Germinal center (tissue), 1 donor: ENCODE data around the gene CFAP46.
"Not testable (repeated sequence)": the region's sequence is repeated elsewhere in the genome, so short reads cannot be mapped to it uniquely, and the experiment has no call there.

ENCODE experiments used
- DNase-seq: peaks from one replicate; pipeline ENCODE4 v3.0.0; 2012; ENCODE audit warnings: mixed read lengths, low spot score

The CFAP46 gene

DNA sequence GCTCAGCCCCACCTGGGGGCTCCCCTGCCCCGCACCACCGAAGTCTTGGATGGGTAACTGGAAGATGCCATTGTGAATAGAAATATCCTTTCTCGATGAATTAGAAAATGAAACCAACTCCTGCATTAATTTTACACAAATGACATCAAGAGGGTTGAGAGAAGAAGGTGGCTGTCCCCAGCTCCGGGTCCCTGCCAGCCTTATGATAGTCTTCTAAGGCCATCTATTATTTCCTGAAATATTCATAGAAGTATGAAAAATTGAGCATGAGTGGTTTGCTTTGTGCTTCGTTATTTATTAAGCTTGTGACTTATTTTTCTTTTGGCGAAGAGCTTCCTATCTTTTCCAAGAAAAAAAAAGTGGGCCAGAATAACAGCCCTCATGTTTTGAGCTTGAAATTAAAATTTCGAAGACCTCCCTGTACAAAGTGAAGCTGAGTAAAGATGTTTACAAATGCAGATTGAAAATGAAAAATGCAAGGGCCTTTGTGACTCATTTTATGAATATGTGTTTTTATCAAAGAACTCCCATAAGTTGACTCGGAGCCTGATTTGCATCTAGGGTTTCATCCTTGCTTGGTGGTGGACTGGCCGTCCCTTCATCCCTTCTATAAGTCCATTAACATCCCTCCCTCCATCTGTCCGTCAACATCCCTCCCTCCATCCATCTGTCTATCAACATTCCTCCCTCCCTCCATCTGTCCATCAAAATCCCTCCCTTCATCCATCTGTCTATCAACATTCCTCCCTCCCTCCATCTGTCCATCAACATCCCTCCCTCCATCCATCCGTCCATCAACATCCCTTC is 20.5 kb upstream of the CFAP46 start:
- DNase-seq = no peak

DNA sequence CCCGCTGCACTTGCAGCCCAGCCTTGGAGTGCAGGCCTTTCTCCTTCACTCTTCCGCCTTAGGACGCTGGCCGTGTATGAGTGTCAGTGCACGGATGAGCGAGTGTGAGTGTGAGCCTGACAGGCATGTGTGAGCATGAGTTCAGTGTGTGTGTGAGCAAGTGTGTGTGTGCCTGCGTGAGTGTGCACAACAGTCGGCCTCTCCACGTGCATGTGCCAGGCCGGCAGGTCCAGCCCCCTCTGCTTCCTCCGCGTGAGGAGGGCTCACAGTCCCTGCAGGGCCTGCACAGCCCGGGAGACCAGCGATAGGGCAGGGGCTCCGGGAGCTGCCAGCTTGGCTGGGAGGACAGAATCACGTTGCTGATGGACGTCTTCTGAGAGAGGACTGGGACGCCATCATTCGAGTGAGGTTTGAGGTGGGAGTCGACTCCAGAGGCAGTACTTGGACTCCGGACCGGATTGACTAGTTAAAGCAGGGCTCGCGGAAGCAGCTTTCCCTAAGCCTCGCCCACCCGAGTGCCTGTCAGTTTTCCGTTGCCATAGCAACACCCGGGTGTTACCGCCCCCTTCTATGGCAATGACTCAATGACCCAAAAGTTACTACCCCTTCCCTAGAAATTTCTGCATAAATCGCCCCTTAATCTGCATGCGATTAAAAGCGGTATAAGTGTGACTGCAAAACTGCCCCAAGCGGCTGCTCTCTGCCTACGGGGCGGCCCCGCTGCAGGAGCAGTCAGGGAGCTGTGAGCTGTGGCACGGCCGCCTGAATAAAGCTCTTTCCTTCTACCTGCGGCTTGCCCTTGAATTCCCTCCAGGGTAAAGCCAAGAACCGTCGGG is 19.6 kb upstream of the CFAP46 start:
- DNase-seq = peak; percentile 49

DNA sequence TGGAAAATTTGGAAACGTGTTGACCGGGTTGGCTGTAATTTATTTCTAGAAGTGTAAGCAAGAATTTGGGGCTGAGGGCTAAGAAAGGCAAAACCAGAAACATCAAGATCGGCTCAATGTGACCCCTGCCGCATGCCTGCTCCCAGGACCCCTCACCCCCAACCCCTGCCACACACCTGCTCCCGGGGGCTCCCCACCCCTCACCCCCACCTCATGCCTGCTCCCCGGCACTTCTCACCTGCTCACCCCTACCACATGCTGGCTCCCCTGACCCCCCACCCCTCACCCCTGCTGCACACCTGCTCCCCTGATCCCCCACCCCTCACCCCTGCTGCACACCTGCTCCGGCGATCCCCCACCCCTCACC is 19.0 kb upstream of the CFAP46 start:
- no peak for DNase-seq

DNA sequence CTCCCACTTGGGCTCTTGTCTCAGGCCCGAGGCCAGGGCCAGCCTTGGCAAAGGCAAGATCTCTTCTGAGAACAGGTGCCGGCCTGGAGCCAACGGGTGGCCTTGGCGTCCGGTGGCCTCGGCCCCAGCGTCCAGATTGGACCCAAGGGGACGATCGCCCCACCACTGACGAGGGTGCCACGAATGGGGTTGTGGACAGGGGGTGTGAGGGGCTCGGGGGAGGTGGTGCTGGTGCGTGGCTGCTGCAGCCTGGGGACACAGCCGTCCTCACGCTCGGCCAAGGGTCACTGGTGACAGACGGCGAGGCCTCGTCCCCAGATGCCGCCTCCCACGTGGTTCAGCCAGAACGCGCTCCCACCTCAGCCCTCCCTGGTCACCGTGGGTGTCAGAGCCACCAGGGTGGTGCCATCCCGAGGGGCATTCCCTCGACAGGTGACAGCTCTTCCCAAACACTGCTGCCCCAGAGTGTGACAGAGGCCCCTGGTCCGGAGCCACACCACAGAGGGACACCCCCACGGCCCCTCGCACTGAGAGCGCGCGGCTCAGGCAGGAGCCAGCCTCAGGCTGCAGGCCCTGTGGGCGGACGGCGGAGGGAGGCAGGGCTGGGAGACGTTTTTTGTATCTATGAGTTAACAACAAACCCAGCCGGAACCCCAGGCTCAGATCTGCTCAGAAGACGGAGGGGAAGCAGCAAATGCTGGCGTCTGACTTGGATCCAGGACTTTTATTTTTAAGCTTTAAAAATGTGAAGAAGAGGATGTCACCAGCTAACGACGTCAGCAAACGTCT is 18.5 kb upstream of the CFAP46 start:
- DNase-seq = no peak

DNA sequence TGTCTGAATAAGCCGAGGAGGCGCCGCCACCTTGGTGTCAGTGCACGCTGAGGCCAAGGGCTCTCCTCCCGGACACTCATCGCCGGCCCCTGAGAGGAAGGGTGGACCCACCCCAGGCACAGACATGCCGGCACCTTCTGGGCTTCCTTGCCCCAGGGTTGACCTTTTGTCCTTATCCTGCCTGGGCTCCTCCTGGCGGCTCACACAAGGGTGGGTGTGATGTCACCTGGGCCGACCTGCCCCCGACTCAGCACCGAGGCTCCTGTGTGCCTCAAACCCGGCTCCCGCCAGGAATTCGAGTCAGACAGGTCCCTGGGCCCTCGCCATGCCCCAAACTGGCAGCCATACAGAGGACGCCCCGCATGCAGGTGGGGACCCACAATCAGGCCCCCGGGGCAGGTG is 17.7 kb upstream of the CFAP46 start:
- DNase-seq = no peak

DNA sequence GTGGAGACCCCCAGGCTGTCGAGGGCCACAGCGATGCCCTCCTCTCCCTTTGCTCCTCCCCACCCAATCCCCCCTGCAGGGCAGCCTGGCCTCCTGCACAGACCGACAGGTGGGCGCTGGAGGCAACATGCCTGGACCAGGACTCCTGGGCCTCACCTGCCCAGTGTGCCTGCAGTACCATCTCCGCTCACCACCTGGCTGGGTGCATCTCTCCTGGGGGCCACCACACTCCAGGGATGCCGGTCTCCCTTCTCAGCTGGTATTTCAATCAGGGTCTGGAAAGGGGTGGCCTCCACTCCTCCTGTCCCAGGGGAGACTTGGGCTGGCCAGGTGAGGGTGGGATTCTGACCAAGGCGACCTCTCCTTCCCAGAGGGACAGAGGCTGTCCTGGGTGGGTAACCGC is 17.2 kb upstream of the CFAP46 start:
- no peak for DNase-seq

DNA sequence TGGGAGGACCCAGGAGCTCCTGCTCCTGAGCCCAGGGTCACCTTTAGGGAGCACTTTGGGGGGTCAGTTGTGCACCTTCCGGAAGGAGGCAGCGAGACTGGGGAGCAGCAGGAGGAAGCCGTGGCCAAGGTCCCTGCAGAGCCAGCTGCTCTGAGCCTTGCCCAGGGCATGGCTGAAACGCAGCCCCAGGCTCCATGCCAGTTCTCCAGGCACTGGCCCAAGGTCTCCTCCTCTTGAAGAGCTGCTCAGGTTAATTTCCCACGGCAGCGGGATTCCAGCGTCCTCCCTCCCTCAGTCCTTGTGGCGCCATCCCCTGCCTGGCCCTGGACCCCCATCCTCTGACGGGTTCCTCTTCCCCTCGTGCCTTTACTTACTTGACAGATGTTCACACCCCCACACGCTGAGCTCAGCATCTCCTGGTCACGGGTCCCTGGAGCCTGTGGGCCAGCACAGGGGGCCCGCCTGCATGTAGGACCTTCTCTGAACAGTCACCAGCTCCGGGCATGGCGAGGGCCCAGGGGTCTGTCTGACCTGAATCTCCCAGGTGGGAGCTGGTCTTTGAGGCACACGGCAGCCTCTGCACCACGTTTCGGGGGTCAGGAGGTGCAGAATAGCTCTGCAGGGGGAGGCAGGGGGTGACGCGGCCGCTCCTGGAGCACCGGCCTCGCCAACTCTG is 16.7 kb upstream of the CFAP46 start:
- DNase-seq = no peak

DNA sequence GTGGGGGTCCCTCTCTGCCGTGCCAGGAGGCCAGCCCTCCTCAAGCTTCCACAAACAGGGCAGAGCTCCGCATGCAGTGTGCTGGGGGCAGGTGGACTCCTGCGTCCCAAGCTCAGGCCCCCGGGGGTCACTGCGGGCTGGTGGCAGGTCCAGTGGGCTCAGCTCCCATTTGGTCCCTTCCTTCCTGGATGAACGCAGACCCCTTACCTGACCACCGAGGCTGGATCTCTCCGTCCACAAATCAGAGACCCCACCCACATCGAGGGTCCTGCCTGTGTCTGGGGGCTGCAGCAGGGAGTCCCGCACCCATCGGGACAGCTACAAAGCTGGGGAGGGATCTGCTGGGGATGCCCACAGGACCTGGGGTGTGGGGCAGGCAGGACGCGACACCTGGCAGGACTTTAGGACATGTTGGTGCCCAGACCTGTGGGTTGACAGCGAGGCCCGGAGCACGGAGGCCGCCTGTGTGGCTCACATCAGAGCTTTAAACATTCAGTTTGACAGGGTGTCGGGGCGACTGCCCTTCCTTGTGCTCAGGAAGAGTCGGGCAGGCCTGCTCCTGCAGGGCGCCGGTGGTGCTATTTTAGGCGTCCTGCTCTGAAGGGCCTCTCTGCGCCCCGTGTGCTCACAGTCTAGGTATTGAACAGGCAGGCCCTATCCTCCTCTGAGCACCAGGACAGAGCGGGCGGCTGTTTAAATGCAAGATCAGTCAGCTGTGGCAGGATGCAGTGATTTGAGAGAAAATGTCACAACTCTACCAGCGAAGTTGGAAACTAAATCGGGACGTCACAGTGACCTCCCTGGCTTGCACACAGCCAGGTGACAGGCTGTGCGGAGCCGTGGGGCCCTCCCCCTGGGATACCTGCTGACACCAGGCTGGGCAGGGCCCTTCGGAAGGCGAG is 15.9 kb upstream of the CFAP46 start:
- no peak for DNase-seq

DNA sequence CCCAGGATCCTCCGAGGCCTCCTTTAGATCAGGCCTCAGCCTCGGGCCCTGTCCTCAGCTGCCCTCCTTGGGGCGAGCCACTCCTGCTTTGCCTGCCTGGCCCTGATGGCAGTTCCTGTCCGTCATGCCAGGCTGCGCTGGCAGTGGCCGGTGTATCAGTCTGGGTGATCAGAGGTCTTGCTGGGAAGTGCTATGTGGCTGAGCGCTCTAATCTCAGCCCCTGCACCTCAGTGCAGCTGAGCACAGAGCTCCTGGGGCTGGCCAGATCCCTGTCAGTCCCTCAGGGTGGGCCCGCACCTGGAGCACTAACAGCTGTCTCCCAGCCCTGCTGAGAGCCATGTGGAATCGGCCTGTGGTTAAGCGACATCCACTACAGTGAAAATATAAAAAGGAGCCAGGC is 14.8 kb upstream of the CFAP46 start:
- no peak for DNase-seq

DNA sequence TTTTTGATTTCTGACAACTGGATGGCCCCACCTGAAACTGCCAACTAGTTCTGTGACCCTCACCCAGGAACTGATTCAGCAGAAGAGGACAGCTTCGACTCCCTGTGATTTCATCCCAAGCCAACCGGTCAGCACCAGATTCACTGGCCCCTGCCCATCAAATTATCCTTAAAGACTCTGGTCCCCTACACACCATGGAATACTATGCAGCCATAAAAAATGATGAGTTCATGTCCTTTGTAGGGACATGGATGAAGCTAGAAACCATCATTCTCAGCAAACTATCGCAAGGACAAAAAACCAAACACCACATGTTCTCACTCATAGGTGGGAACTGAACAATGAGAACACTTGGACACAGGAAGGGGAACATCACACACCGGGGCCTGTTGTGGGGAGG is 13.9 kb upstream of the CFAP46 start:
- DNase-seq = not testable (repeated sequence)

DNA sequence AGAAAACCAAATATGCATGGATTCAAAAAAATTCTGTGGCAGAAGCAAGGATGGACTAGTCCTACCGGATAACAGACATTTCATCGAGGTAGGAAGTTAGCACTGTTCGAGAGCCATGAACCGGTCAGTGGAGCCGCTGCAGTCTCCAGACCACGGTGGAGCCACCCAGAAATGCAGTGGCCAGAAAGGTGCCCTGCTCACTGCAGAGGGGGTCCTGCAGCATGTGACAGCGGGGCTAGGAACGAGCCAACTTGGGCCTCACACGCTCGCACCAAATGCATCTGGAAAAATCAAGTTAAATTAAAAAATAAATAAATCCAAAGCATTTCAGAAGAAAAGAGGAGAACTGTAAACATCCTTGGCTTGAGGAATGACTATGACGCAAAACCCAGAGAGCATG is 13.1 kb upstream of the CFAP46 start:
- DNase-seq = no peak

DNA sequence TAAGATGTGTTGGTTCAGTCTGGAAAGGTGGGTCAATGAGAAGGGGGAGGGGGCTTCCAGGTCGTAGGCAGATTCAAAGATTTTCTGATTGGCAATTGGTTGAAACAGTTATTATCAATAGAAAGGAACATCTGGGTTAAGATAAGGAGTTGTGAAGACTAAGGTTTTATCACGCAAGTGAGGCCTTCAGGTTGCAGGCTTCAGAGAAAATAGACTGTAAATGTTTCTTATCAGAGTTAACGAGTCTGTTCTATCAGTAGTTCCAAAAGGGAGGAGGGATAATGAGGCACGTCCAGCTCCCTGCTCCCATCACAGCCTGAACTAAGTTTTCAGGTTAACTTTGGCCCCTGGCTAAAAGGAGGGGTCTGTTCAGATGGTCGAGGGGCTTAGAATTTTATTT is 11.1 kb upstream of the CFAP46 start:
- DNase-seq = no peak

DNA sequence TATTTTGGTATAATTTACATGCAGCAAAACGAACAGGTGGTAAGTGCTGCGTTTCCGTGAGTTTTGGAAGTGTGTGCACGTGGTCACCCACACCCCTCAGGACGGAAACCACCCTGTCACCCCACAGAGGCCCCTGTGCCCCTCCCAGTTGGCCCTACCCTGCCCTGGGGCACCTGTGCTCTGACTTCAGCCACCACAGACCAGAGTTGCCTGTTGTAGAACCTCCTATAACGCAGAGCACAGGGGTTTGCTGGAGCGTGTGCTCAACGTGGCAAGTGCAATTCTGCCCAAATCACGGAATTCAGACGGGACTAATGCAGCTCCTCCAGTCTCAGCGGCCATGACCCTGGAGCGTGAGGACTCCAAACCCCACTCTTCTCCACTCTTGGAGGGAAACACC is 9.6 kb upstream of the CFAP46 start:
- no peak for DNase-seq

DNA sequence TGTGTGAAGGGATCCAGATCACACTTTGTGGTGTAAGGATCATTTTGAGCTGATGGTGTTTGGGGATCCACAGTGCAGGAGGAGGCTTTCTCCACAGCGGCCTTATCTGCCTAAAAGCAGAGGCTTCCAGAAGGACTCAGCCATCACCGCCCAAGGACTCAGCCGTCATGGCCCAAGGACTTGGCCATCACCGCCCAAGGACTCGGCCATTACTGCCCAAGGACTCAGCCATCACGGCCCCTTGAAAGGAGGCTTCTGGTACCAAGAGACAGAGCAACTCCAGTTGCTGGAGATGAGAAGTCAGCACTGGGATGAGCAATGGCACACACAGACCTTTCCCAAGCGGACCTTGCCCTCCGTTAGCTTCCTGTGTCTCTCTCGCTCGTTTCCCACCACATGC is 6.0 kb upstream of the CFAP46 start:
- no peak for DNase-seq

DNA sequence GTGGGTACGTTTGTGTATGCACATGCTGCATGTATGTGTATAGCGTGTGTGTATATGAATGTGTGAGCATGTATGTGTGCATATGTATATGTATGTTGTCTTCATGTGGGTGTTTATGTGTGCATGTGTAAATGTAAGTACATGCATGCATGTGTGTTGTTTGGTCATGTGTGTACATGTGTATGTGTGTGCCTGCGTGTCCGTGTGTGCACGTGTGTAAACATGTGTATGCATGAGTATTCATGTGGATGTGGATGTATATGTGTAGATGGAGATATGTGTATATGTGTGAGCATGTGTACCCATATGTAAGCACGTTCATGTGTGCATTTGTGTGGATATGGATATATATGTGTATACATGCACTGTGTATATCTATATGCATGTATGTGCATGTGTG is 5.5 kb upstream of the CFAP46 start:
- DNase-seq = no peak

DNA sequence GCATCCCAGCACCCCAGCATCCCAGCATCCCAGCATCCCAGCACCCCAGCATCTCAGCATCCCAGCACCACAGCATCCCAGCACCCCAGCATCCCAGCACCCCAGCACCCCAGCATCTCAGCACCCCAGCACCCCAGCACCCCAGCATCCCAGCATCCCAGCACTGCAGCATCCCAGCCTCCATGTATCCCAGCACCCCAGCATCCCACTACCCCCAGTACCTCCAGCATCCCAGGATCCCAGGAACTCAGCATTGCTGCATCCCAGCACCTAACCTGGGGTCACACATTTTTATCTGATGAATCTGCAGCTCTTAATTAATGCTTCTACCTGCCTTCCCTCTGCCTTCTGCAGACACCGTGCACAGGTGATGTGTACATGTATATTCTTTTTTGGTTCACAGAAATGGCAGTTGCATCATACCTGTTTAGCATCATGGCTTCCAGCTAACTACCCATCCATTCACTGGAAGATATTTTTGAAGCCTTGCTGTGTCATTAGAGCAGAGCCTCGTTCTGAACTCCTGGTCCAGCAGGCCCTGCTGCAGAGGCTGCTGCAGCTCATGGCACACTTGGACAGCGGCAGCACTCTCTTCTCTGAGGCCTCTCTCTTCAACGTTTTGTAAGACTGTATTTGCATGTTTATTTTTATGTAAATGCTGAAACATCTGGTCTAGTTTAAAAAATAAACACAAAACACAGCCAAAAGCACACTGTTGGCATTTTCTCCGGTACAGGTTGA is 4.6 kb upstream of the CFAP46 start:
- DNase-seq = no peak

DNA sequence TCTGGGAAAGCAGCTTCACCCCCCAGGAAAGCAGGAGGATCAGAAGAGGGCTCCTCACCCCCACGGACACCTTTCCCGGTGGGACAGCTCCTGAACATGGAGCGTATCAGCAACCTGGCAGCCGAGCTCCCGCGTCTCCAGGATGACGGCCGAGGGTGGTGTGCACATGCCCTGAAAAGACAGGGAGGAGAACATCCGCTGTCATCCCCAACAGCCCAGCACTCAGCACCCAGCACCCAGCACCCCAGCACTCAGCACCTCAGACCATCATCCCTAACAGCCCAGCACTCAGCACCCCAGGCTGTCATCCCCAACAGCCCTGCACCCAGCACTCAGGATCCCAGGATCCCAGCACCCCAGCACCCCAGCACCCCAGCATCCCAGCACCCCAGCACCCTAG is 3.9 kb upstream of the CFAP46 start:
- DNase-seq = no peak

DNA sequence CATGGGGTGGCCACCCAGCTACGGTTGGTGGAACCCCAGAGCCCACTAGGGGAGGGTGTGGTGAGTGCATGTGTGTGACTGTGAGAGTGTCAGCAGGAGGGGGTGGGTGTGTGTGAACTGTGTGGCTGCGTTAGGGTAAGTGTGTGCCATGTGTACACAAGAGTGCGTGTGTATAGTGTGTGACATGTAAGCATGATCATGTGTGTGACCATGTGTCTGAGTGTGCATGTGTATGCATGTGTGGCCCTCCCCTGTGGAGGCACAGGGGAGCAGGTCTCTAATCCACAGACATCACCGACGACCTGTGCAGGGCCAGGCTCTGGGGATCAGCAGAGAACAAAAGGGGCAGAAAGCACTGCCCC is 3.5 kb upstream of the CFAP46 start:
- no peak for DNase-seq

DNA sequence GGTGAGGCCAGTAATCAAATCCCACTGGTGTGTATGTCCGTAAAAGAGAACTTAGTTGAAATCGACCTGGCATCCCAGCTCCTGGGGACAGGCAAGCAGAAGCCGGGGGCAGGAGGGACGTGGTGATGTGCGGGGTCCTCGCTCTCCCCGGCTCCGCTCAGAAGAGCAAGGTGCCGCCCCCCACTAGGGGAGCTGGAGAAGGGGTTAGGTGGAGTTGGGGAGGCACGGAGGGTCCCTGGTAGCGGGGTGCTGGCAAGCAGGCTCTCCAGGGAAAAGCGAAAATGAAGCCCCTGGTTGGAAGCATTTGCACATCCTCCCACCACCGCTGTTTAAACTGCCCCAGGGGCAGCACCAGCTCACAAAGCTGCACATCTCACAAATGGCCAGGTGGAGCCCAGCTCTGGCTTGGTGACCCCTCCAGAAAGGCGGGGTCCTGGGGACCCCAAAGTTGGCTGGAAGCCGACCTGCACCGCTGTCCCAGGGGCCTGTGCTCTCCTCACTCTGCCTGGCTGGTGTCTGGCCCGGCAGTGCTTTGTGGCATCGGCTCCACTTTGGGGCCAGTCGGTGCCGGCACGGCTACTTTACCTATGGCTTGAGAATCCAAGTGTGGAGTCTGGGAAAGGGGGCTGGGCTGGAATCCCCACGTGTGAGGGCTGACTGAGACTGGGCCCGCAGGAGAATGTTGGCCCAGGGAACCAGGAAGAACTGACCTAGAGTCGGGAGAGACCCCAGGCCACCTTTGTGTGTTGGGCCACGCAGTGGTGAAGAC is 2.9 kb upstream of the CFAP46 start:
- no peak for DNase-seq

DNA sequence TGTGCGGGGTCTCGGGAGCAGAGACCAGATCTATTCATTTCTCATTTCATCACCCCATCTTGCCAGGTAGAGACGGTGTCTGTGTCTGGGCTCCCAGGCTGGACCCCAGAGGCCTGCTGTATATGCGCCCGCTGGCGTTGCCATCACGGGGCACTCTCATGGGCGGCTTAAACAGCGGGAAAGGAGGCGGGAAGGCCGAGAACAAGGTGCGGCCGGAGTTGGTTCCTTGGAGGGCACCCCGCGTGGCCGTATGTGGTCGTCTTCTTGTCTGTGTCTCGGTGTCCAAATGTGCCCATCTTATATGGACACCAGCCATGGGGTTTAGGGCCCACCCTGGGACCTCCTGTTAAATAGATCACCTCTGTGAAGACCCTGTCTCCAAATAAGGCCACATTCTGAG is 2.1 kb upstream of the CFAP46 start:
- DNase-seq = no peak
